Stimulated activated effector memory CD8-positive, alpha-beta T cell treated with anti-CD3 and anti-CD28 coated beads, Interleukin-12 subunit alpha, Interleukin-12 subunit beta, amount 100 ng/mL, for 72 hours (primary cell): ENCODE data around the gene ECT2.
"Not testable (repeated sequence)": the region's sequence is repeated elsewhere in the genome, so short reads cannot be mapped to it uniquely, and the experiment has no call there.

Experiments used
- ATAC-seq: fragments of 150-1000 bp; cut with Tn5 transposase; 2 replicates; pipeline ENCODE4 v1.10.0; 2021
- DNase-seq, 2 donors: peaks; one replicate each; pipeline ENCODE4 v3.0.0; 2021 to 2022; ENCODE audit warnings: low spot score in 2 of 2
- H3K27ac Mint-ChIP-seq: one replicate; pipeline ENCODE4 v1.8.0; 2022; ENCODE audit warnings: mild to moderate bottlenecking, mixed read lengths
- H3K36me3 Mint-ChIP-seq: one replicate; pipeline ENCODE4 v1.8.0; 2022; ENCODE audit warnings: mild to moderate bottlenecking, mixed read lengths
- H3K4me1 Mint-ChIP-seq: one replicate; pipeline ENCODE4 v1.8.0; 2022; ENCODE audit warnings: mixed read lengths
- H3K4me3 Mint-ChIP-seq: one replicate; pipeline ENCODE4 v1.8.0; 2022; ENCODE audit warnings: mild to moderate bottlenecking, mixed read lengths
- H3K9me3 Mint-ChIP-seq: one replicate; pipeline ENCODE4 v1.8.0; 2022; ENCODE audit warnings: mixed read lengths

The ECT2 gene

GRCh38 chr3:172713316-172713715 lies 37.2 kb upstream of the ECT2 start:
- Mint-ChIP-seq H3K9me3 (no peaks in the 10 kb centered on the region), H3K4me1 (peaks cover 25% of the 10 kb centered on the region), H3K36me3 (peaks cover 11% of the 10 kb centered on the region), H3K27ac (peak overlapping the region; percentile 23), H3K4me3 (no peak overlapping the region)
- ATAC-seq (no peak), DNase-seq (no peak)

DNA sequence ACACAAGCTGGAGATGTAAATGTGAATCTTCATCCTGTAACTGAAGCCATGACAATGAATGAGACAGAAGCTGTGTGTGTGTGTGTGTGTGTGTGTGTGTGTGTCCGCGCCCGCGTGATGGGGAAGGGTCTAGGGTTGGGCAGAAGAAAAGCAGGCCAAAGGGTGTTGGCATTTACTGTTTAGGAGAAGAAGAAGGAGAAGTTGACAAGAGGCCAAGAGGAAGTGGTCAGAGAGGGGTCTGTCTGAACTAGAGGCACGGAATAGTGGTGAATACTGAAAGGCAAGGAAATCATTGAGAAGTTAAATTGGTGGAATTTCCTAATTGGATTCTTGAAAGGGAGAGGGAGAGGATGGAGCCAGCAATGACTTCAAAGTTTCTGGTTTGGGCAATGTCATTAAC lies 34.0 kb upstream of the ECT2 start:
- no peak overlapping the region for H3K4me3 Mint-ChIP-seq
- ATAC-seq (no peak), DNase-seq (no peak)

DNA sequence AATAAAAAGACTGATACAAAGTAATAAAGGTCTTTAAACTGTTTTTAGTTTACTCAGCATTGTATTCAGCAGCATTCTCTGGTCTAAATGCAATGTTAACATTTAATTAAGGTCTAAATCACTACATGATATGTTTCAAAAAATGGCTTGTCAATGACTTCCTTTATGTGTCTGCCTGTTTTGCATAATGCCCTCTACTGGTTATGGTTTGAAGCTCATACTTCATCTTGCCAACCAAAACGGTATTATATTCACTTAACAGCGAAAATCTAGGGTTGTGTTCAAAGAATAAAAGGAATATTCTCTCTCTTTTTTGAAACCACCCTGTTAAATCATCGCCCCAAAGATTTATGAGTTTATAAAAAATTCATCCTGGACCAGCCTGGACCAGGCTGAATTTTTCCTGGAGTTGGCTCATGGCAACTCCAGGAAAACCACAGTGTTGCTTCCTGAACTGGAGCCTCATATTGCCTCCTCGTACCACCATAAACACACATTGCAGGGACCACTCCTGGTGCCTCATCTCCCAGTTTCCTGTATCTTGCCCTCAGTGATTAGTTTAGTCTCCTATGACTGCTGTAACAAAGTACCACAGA lies 32.9 kb upstream of the ECT2 start:
- Mint-ChIP-seq H3K27ac (no peak overlapping the region), H3K4me1 (no peaks in the 10 kb centered on the region), H3K9me3 (no peaks in the 10 kb centered on the region), H3K4me3 (no peak overlapping the region), H3K36me3 (no peaks in the 10 kb centered on the region)
- ATAC-seq = peak; percentile 57
- DNase-seq = no peak

More for the DNA sequence above, 34.0 kb upstream of the ECT2 start:
- H3K27ac Mint-ChIP-seq = no peak overlapping the region
- H3K36me3 Mint-ChIP-seq = no peaks in the 10 kb centered on the region
- H3K4me1 Mint-ChIP-seq = no peaks in the 10 kb centered on the region
- no peaks in the 10 kb centered on the region for H3K9me3 Mint-ChIP-seq

GRCh38 chr3:172722536-172723040 lies 27.9 kb upstream of the ECT2 start:
- H3K9me3 Mint-ChIP-seq, DNase-seq, H3K4me3 Mint-ChIP-seq, ATAC-seq, H3K27ac Mint-ChIP-seq, H3K36me3 Mint-ChIP-seq, H3K4me1 Mint-ChIP-seq: not testable (repeated sequence)

DNA sequence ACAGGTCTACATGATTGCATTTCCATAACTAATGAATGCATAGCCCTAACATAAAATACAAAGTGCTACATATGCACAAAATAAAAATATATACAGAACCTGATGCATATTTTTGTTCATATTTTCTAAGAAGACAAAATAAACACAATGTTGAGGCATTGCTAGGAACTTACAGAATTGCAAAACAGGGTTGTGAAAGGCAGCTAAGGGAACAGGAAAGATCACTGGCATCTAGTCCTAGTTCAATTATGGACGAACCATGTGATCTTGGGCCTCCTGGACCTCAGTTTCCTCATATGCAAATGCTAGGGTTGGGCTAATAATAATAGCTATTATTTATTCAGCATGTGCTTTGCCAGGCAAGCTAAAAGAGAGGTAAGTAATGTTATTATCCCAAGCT lies 24.1 kb upstream of the ECT2 start:
- H3K4me1 Mint-ChIP-seq = no peaks in the 10 kb centered on the region
- ATAC-seq (no peak), DNase-seq (no peak)
- H3K4me3 Mint-ChIP-seq = no peak overlapping the region
- H3K27ac Mint-ChIP-seq = no peak overlapping the region
- peaks cover 4% of the 10 kb centered on the region for H3K9me3 Mint-ChIP-seq
- no peaks in the 10 kb centered on the region for H3K36me3 Mint-ChIP-seq

GRCh38 chr3:172735014-172735413 lies 15.5 kb upstream of the ECT2 start:
- no peaks in the 10 kb centered on the region for H3K36me3 Mint-ChIP-seq
- no peaks in the 10 kb centered on the region for H3K4me1 Mint-ChIP-seq
- H3K27ac Mint-ChIP-seq = no peak overlapping the region
- H3K4me3 Mint-ChIP-seq = no peak overlapping the region
- H3K9me3 Mint-ChIP-seq = no peaks in the 10 kb centered on the region
- no peak for ATAC-seq
- no peak for DNase-seq

DNA sequence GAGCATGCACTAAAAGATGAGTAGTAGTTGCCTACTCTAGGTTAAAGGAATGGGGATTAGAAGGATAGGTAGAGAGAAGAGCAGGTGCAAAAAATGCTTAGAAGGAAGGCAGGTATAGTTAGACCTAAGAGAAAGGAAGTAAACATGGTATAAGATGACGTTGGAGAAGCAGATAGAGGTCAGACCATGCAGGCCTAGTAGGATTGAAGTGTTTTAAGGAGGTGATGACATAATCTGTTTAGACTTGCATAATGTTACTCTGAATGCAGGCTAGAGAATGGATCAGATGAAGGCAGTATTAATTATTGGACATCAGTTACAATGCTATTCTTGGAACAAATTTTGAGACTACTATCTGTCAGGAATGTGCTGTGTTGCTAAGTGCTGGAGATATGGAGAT lies 11.1 kb upstream of the ECT2 start:
- Mint-ChIP-seq H3K36me3 (no peaks in the 10 kb centered on the region), H3K9me3 (no peaks in the 10 kb centered on the region), H3K27ac (no peak overlapping the region), H3K4me3 (no peak overlapping the region), H3K4me1 (no peaks in the 10 kb centered on the region)
- ATAC-seq = no peak
- DNase-seq = no peak

DNA sequence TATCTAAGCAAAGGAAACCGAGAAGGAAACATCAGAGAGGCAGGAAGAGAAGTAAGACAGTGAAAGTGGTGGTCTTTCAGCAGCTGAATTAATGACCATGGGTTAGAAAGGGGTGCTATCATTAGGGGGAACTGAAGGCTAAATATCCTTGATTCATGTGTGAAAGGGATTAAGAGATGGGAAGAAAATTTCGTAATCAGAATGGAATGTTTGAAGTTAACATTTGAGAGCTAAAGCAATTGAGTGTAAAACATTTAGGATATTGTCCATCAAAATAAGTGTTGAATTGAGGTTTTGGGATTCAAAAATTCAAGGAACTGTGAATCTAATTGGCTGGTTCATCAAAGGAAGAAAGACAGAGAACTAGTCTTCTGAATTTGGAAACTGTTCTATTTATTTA lies 4.1 kb upstream of the ECT2 start:
- Mint-ChIP-seq H3K36me3 (peaks cover 12% of the 10 kb centered on the region), H3K4me3 (no peak overlapping the region), H3K27ac (no peak overlapping the region), H3K4me1 (peaks cover 2% of the 10 kb centered on the region), H3K9me3 (no peaks in the 10 kb centered on the region)
- DNase-seq = no peak
- no peak for ATAC-seq

- peaks cover 14% of the 10 kb centered on the region for H3K36me3 Mint-ChIP-seq
- H3K27ac Mint-ChIP-seq = peak overlapping the region; percentile 95
- DNase-seq (no peak), ATAC-seq (no peak)
- peaks cover 23% of the 10 kb centered on the region for H3K4me1 Mint-ChIP-seq
- no peaks in the 10 kb centered on the region for H3K9me3 Mint-ChIP-seq
- H3K4me3 Mint-ChIP-seq = peak overlapping the region; percentile 83
Observed at GRCh38 chr3:172749230-172749965, 1.1 kb upstream of the ECT2 start.

DNA sequence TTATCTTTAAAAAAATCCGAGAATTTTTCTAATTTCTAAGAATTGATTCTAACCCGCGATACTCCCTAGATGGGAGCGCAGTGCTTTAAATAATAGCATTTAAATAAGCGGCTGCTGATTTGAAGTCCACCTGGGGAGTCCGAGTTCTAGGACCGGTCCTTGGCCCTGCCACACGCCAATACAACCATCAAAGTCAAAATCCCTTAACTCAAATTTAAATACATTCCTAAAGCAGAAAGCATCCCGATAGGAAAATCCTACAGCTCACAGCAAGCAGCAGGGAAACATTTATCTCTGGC lies 508 bp upstream of the ECT2 start:
- Mint-ChIP-seq H3K36me3 (peaks cover 19% of the 10 kb centered on the region), H3K4me3 (peak overlapping the region; percentile 83), H3K27ac (peak overlapping the region; percentile 95), H3K9me3 (no peaks in the 10 kb centered on the region), H3K4me1 (peaks cover 23% of the 10 kb centered on the region)
- no peak for ATAC-seq
- DNase-seq = no peak

DNA sequence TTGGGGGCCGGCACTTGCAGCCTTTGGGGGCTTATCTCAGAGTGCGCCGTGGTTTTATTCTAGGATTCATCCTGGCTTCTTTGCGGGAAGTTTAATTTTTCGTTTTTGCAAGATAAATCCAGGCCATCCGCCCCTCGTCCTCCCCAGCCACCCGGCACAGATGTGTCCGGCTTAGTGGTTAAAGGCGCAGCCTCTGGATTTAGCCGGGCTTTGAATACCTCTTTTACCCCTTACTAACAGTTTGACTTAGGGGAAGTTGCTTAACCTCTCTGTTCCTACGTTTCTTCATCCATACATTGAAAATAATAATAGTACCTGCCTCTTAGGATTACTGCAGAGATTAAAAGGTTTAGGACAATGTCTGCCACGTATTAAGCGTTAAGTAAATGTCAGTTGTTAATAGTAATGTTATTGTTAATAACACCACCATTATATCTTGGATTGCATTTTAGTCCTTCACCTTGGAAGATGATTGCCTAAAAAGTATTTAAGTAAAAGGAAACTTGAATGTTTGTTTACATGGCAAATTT lies 714 bp downstream of the ECT2 start:
- Mint-ChIP-seq H3K9me3 (no peaks in the 10 kb centered on the region), H3K36me3 (peaks cover 32% of the 10 kb centered on the region), H3K27ac (peak overlapping the region; percentile 95), H3K4me1 (peaks cover 23% of the 10 kb centered on the region), H3K4me3 (peak overlapping the region; percentile 83)
- peak; percentile 3 for ATAC-seq
- no peak for DNase-seq

GRCh38 chr3:172752651-172753050 lies 2.1 kb downstream of the ECT2 start:
- peaks cover 43% of the 10 kb centered on the region for H3K36me3 Mint-ChIP-seq
- DNase-seq = no peak
- peak overlapping the region; percentile 83 for H3K4me3 Mint-ChIP-seq
- no peaks in the 10 kb centered on the region for H3K9me3 Mint-ChIP-seq
- peaks cover 23% of the 10 kb centered on the region for H3K4me1 Mint-ChIP-seq
- no peak for ATAC-seq
- H3K27ac Mint-ChIP-seq = no peak overlapping the region

DNA sequence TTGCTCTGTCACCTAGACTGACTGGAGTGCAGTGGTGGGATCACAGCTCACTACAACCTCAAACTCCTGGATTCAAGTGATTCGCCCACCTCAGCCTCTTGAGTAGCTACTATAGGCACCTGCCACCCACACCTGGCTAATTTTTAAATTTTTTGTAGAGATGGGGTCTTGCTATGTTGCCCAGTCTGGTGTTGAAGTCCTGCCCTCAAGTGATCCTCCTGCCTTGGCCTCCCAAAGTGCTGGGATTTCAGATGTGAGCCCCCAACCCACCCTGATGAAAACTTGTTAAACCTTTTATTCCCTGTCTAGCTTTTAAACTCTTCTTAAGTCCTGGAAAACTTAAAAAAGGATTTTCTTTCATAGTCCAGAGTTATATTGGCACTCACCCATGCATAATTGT lies 2.6 kb downstream of the ECT2 start:
- Mint-ChIP-seq H3K4me1 (peaks cover 23% of the 10 kb centered on the region), H3K27ac (no peak overlapping the region), H3K9me3 (no peaks in the 10 kb centered on the region), H3K36me3 (peaks cover 48% of the 10 kb centered on the region), H3K4me3 (no peak overlapping the region)
- DNase-seq = no peak
- no peak for ATAC-seq

GRCh38 chr3:172760416-172760815 lies 9.9 kb downstream of the ECT2 start:
- peaks cover 88% of the 10 kb centered on the region for H3K36me3 Mint-ChIP-seq
- not testable (repeated sequence) for H3K9me3 Mint-ChIP-seq, H3K4me1 Mint-ChIP-seq, H3K27ac Mint-ChIP-seq, DNase-seq, ATAC-seq, H3K4me3 Mint-ChIP-seq

- peaks cover under 1% of the 10 kb centered on the region for H3K4me1 Mint-ChIP-seq
- peaks cover 84% of the 10 kb centered on the region for H3K36me3 Mint-ChIP-seq
- DNase-seq (no peak), ATAC-seq (no peak)
- no peaks in the 10 kb centered on the region for H3K9me3 Mint-ChIP-seq
- no peak overlapping the region for H3K4me3 Mint-ChIP-seq
- H3K27ac Mint-ChIP-seq = no peak overlapping the region
Observed at GRCh38 chr3:172766241-172766640, 15.7 kb downstream of the ECT2 start.

DNA sequence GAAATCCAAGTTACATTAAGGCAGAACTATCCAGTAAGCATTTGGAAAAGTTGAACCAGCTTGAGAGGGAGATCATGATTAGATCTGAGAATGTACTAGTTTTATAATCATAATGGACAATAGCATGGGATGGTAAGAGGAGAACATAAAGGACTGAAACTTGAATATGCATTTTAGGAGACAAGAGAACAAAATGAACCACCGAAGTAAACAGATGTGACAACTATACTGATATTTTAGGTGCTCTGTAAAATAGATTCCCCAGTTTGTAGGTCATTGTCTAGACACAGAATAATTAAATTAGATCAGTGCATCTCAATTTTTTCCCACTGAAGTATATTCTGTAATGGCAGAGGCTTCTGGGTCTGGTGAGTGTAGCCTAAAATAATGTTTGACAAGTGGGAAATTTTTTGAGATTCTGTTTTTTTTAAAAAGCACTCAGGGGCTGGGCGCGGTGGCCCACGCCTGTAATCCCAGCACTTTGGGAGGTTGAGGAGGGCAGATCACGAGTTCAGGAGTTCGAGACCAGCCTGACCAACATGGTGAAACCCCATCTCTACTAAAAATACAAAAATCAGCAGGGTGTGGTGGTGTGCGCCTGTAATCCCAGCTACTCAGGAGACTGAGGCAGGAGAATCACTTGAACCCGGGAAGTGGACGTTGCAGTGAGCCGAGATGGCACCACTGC lies 16.3 kb downstream of the ECT2 start:
- Mint-ChIP-seq H3K4me3 (no peak overlapping the region), H3K4me1 (peaks cover 7% of the 10 kb centered on the region), H3K9me3 (no peaks in the 10 kb centered on the region), H3K27ac (no peak overlapping the region), H3K36me3 (peaks cover 81% of the 10 kb centered on the region)
- ATAC-seq = no peak
- DNase-seq = no peak
